HepG2 (cell line): ENCODE results near the gene ZNF326. TPM values are rescaled to one million over a fixed set of nuclear protein-coding genes. Genes with fewer than 3 reads are reported as not detected.

Experiments
- ATAC-seq: fragments of 200-7000 bp; cut with Tn5 transposase; 3 replicates; pipeline ENCODE4 v1.9.1; 2020; ENCODE audit warnings: mild to moderate bottlenecking, moderate library complexity
- BruUV-seq: library from RNA; stranded (reverse); fragments of 400-500 nt; replicated peaks from 2 replicates; lab custom pipeline; 2021; lab: Mats Ljungman, UMichigan
- CTCF ChIA-PET: fragments of 300-600 bp; formaldehyde crosslinking; extraction: SDS; loops from one replicate; lab custom pipeline; 2021; ENCODE audit warnings: low total read pairs, inconsistent platforms, low intra/inter-chr PET ratio; lab: Yijun Ruan, JAX
- POLR2A ChIA-PET: fragments of 350-600 bp; sonication (Branson Sonifier 250); formaldehyde crosslinking; loops from one replicate; lab custom pipeline; 2020; ENCODE audit warnings: antibody characterized with exemption, inconsistent platforms; lab: Yijun Ruan, JAX
- DNase-seq: peaks from one replicate; pipeline ENCODE4 v3.0.0-alpha.2; 2015; ENCODE audit warnings: low spot score
- FAIRE-seq: peaks from 3 replicates; lab custom pipeline; 2011; peaks lifted over from hg19 to GRCh38; lab: Jason Lieb, UNC
- H2AFZ ChIP-seq: one replicate; pipeline ENCODE4 v1.6.1; 2011; ENCODE audit warnings: low read length, inconsistent platforms
- H3K27ac ChIP-seq: fragments of 300-600 bp; 3 replicates; pipeline ENCODE4 v1.8.0; 2011; ENCODE audit warnings: mixed run types, mild to moderate bottlenecking, mixed read lengths, low read length, inconsistent platforms; ENCODE audit not compliant: insufficient read depth; ENCODE audit errors: extremely low read length
- H3K27me3 ChIP-seq, 2 experiments: fragments of 200-600 bp in 1 of 2; 2 replicates in 1 of 2; 3 replicates in 1 of 2; pipeline versions ENCODE4 v1.6.0 to v1.8.0; 2011; ENCODE audit warnings: low read length in 2 of 2, mild to moderate bottlenecking in 2 of 2, moderate library complexity in 2 of 2, inconsistent platforms in 1 of 2; ENCODE audit not compliant: insufficient read depth in 2 of 2, control insufficient read depth in 1 of 2
- H3K36me3 ChIP-seq, 2 experiments: fragments of 200-600 bp in 1 of 2; replicated peaks in 1 of 2; 2 replicates in 1 of 2; 3 replicates in 1 of 2; pipeline versions ENCODE4 v1.5.1 to v1.8.0; 2011; ENCODE audit warnings: low read length in 2 of 2, inconsistent platforms in 1 of 2; ENCODE audit not compliant: insufficient read depth in 2 of 2, control insufficient read depth in 1 of 2
- H3K4me1 ChIP-seq: 2 replicates; pipeline ENCODE4 v1.5.1; 2012; ENCODE audit warnings: low read length, inconsistent platforms; ENCODE audit not compliant: insufficient read depth
- H3K4me2 ChIP-seq: 2 replicates; pipeline ENCODE4 v1.6.0; 2011; ENCODE audit warnings: low read depth, low read length, inconsistent platforms
- H3K4me3 ChIP-seq, 3 experiments: fragments of 200-600 bp in 1 of 3; sonication (generic), shearing (Covaris generic) in 1 of 3; replicated peaks in 1 of 3; 2 replicates each; pipeline ENCODE4 v1.5.1; 2011 to 2016; ENCODE audit warnings: low read length in 3 of 3, inconsistent platforms in 2 of 3, low read depth in 2 of 3, mild to moderate bottlenecking in 2 of 3, control low read depth in 1 of 3, mixed read lengths in 1 of 3; ENCODE audit not compliant: insufficient read depth in 1 of 3
- H3K79me2 ChIP-seq: one replicate; pipeline ENCODE4 v1.6.1; 2011; ENCODE audit warnings: low read length, inconsistent platforms; ENCODE audit not compliant: insufficient read depth
- H3K9ac ChIP-seq: 2 replicates; pipeline ENCODE4 v1.6.0; 2011; ENCODE audit warnings: mild to moderate bottlenecking, low read depth, low read length, inconsistent platforms; ENCODE audit not compliant: insufficient read depth
- H3K9me3 ChIP-seq: 2 replicates; pipeline ENCODE4 v1.5.1; 2012; ENCODE audit warnings: mild to moderate bottlenecking, low read length
- H4K20me1 ChIP-seq: 2 replicates; pipeline ENCODE4 v1.6.0; 2011; ENCODE audit warnings: inconsistent platforms, mild to moderate bottlenecking, low read length, moderate library complexity; ENCODE audit not compliant: insufficient read depth
- TOE1 ChIP-seq: sonication (generic); formaldehyde crosslinking; IDR thresholded peaks from 2 replicates; pipeline ENCODE4 v1.4.0; 2020; ENCODE audit warnings: mild to moderate bottlenecking, missing genetic modification reagents
- ZNF407 ChIP-seq: sonication (generic); formaldehyde crosslinking; IDR thresholded peaks from one replicate; pipeline ENCODE4 v1.5.1; 2020; ENCODE audit warnings: mild to moderate bottlenecking, missing genetic modification reagents; ENCODE audit errors: not compliant biosample characterization
- WGBS: methylation state at CpG from one replicate; pipeline ENCODE4 v1.1.6; 2017; ENCODE audit warnings: low lambda C conversion rate; 5-methylcytosine and 5-hydroxymethylcytosine counted together
- in situ Hi-C: cut with HindIII; loops from 2 replicates; pipeline ENCODE4 v1.10.0; 2017; ENCODE audit warnings: low pct_unique_long_range_greater_than_20kb; ENCODE audit not compliant: extremely low pct_ligation_motif_present
- intact Hi-C: fragments of 100-400 bp; cut with micrococcal nuclease; formaldehyde crosslinking; loops from one replicate; pipeline ENCODE4 v1.10.0; 2022; ENCODE audit not compliant: unreplicated experiment
- polyA plus RNA-seq, 8 experiments: library from polyadenylated mRNA; depleted of rRNA in 3 of 8; stranded (reverse) in 7 of 8; unstranded in 1 of 8; fragments of >200 nt; fragmentation: Illumina TruSeq in 4 of 8; extraction: Trizol in 4 of 8; gene quantifications; 2 replicates each; pipeline versions ENCODE4 v1.2.1 to v1.2.3, GENCODE V29; 2011 to 2016; ENCODE audit warnings: low read depth in 4 of 8, missing spikeins in 1 of 8, mixed read lengths in 1 of 8; ENCODE audit not compliant: insufficient read depth in 1 of 8
- total RNA-seq, 5 experiments: library from RNA; depleted of rRNA; stranded (reverse); fragments of >200 nt; fragmentation: Illumina TruSeq; extraction: Trizol; gene quantifications; 2 replicates each; pipeline ENCODE4 v1.2.3, GENCODE V29; 2016; ENCODE audit warnings: low read depth in 1 of 5

Gene ZNF326
- total and polyA plus RNA-seq, 2 of the 13 experiments (the other 11 are each of a cell fraction or from before 2014, with no cell fraction given) = 6.3 to 16.4 TPM

GRCh38 chr1:90067194-90067931, 72.5 kb downstream of the ZNF326 start (continued):
- no peak for TF ChIP-seq ZNF407 (CRISPR knock-in tag)

- Histone ChIP-seq H3K79me2 (no peaks in the 10 kb centered on the region), H3K27me3 (0 out of 5 replicates have a peak, but pooled peaks cover 0 to 2% of the 10 kb centered on the region in 2 experiments), H2AFZ (no peak overlapping the region), H3K9ac (no peak overlapping the region), H3K36me3 (no peaks in the 10 kb centered on the region), H3K4me3 (no peak overlapping the region), H3K27ac (no peak overlapping the region), H3K4me2 (no peak overlapping the region), H4K20me1 (no peaks in the 10 kb centered on the region), H3K4me1 (no peaks in the 10 kb centered on the region), H3K9me3 (no peaks in the 10 kb centered on the region)
- FAIRE-seq = no peak
- no peak for DNase-seq
- POLR2A ChIA-PET = no interaction called here
- in situ Hi-C loops (no loop called here), intact Hi-C loops (no loop called here)
- WGBS = 29% methylated on average over 5 of the region's 5 CpGs
- TF ChIP-seq TOE1 (CRISPR knock-in tag) = no peak
- no peak for ATAC-seq
- BruUV-seq = no TSS peak
- CTCF ChIA-PET = no interaction called here
Observed at GRCh38 chr1:90068611-90069280, 73.8 kb downstream of the ZNF326 start.
